Astrocyte (in vitro differentiated cells and primary cell): Measurements from ENCODE around the gene CRYBG2.

Experiments
- CTCF ChIP-seq: IDR thresholded peaks from 2 replicates; pipeline ENCODE4 v1.5.1; 2011; ENCODE audit warnings: low read depth, mild to moderate bottlenecking, inconsistent platforms, low read length, moderate library complexity; ENCODE audit not compliant: insufficient read depth
- EZH2 ChIP-seq: IDR thresholded peaks from 2 replicates; pipeline ENCODE4 v1.6.1; 2012; ENCODE audit warnings: mild to moderate bottlenecking, low read length, inconsistent platforms; ENCODE audit not compliant: insufficient read depth

GRCh38 chr1:26330276-26330675 is 23.7 kb downstream of the CRYBG2 start:
- TF ChIP-seq CTCF (no peak), EZH2 (no peak)
